ENCODE measurements around the gene GMCL2.

Gene GMCL2

GRCh38 chr5:178152491-178153444 lies 34.4 kb downstream of the GMCL2 start:
- Mint-ChIP-seq H3K27ac (peak overlapping the region in 1 of 3 experiments; percentile 9), H3K36me3 (ENCODE audit: low read depth) (peaks cover 21% of the 10 kb centered on the region), H3K9me3 (no peaks in the 10 kb centered on the region), H3K27me3 (ENCODE audit: low read depth) (no peaks in the 10 kb centered on the region), H3K4me1 (peaks cover 12% of the 10 kb centered on the region), H3K4me3 (peak overlapping the region; percentile 89 to 97 (median 95))
- TF ChIP-seq CTCF (IDR thresholded peaks at IDR 0.05; ENCODE audit: unreplicated experiment in 3 of 3): no peak

GRCh38 chr5:178150977-178151734 lies 36.0 kb downstream of the GMCL2 start:
- Mint-ChIP-seq H3K4me1 (peaks cover 12% of the 10 kb centered on the region), H3K4me3 (peak overlapping the region; percentile 80 to 97 (median 95)), H3K9me3 (no peaks in the 10 kb centered on the region), H3K27me3 (ENCODE audit: low read depth) (no peaks in the 10 kb centered on the region), H3K36me3 (ENCODE audit: low read depth) (peaks cover 35% of the 10 kb centered on the region), H3K27ac (no peak overlapping the region)
- no peak for TF ChIP-seq CTCF (IDR thresholded peaks at IDR 0.05; ENCODE audit: unreplicated experiment in 3 of 3)

GRCh38 chr5:178149199-178149932 lies 37.8 kb downstream of the GMCL2 start:
- no peaks in the 10 kb centered on the region for H3K27me3 Mint-ChIP-seq (ENCODE audit: low read depth)
- peaks cover 12% of the 10 kb centered on the region for H3K4me1 Mint-ChIP-seq
- no peak for TF ChIP-seq CTCF (IDR thresholded peaks at IDR 0.05; ENCODE audit: unreplicated experiment in 3 of 3)
- H3K27ac Mint-ChIP-seq: no peak overlapping the region
- no peaks in the 10 kb centered on the region for H3K9me3 Mint-ChIP-seq
- H3K4me3 Mint-ChIP-seq: no peak overlapping the region
- H3K36me3 Mint-ChIP-seq (ENCODE audit: low read depth): peaks cover 43% of the 10 kb centered on the region

- Mint-ChIP-seq H3K27me3 (ENCODE audit: low read depth) (no peaks in the 10 kb centered on the region), H3K36me3 (ENCODE audit: low read depth) (peaks cover 61% of the 10 kb centered on the region), H3K9me3 (no peaks in the 10 kb centered on the region), H3K4me3 (no peak overlapping the region), H3K27ac (no peak overlapping the region), H3K4me1 (peaks cover 31% of the 10 kb centered on the region)
- no peak for TF ChIP-seq CTCF (IDR thresholded peaks at IDR 0.05; ENCODE audit: unreplicated experiment in 3 of 3)
These were observed 39.8 kb downstream of the GMCL2 start for GRCh38 chr5:178147406-178147805.

GRCh38 chr5:178145965-178146820 lies 41.0 kb downstream of the GMCL2 start:
- H3K36me3 Mint-ChIP-seq (ENCODE audit: low read depth): peaks cover 67% of the 10 kb centered on the region
- H3K4me3 Mint-ChIP-seq: no peak overlapping the region
- no peak overlapping the region for H3K27ac Mint-ChIP-seq
- peak; percentile 62 to 75 (median 70) for TF ChIP-seq CTCF (IDR thresholded peaks at IDR 0.05; ENCODE audit: unreplicated experiment in 3 of 3)
- H3K27me3 Mint-ChIP-seq (ENCODE audit: low read depth): no peaks in the 10 kb centered on the region
- no peaks in the 10 kb centered on the region for H3K9me3 Mint-ChIP-seq
- peaks cover 33% of the 10 kb centered on the region for H3K4me1 Mint-ChIP-seq
